BE2C (cell line): ENCODE results near the gene COP1.

Experiments used
- DNase-seq: peaks from one replicate; pipeline ENCODE4 v3.0.0-alpha.2; 2020
- H3K27me3 ChIP-seq: fragments of 250-450 bp; sonication (Bioruptor Pico); 2 replicates; pipeline ENCODE4 v1.5.1; 2020; ENCODE audit warnings: mild to moderate bottlenecking
- H3K36me3 ChIP-seq: fragments of 250-450 bp; sonication (Bioruptor Pico); 2 replicates; pipeline ENCODE4 v1.5.1; 2020; ENCODE audit warnings: mild to moderate bottlenecking
- H3K4me1 ChIP-seq: fragments of 250-450 bp; sonication (Bioruptor Pico); 2 replicates; pipeline ENCODE4 v1.5.1; 2020
- H3K4me3 ChIP-seq: 2 replicates; pipeline ENCODE4 v1.5.1; 2011; ENCODE audit warnings: low read depth, low read length
- H3K9me3 ChIP-seq: fragments of 250-450 bp; sonication (Bioruptor Pico); 2 replicates; pipeline ENCODE4 v1.5.1; 2020
- TF ChIP-seq, protein P1 (sequence below): IDR thresholded peaks from 2 replicates; pipeline ENCODE4 v1.5.1; 2012; ENCODE audit warnings: mild to moderate bottlenecking, low read depth, low read length

The COP1 gene

DNA sequence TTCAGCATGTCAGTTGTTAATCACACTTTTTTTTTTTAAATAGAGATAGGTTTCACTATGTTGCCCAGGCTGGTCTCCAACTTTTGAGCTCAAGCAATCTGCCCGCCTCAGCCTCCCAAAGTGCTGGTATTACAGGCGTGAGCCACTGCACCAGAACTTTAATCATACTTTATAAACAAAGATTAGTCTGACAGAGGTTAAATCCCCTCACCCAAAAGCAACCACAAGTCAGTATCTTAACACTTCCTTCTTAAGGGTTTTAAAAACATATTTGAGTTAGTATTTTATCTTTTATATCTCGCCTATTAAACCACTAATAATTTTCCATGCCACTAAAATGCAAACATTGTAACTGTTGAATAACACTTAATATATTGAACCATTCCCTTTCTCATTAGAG lies 70.2 kb downstream of the COP1 start:
- no peak for DNase-seq
- TF ChIP-seq, protein P1, sequence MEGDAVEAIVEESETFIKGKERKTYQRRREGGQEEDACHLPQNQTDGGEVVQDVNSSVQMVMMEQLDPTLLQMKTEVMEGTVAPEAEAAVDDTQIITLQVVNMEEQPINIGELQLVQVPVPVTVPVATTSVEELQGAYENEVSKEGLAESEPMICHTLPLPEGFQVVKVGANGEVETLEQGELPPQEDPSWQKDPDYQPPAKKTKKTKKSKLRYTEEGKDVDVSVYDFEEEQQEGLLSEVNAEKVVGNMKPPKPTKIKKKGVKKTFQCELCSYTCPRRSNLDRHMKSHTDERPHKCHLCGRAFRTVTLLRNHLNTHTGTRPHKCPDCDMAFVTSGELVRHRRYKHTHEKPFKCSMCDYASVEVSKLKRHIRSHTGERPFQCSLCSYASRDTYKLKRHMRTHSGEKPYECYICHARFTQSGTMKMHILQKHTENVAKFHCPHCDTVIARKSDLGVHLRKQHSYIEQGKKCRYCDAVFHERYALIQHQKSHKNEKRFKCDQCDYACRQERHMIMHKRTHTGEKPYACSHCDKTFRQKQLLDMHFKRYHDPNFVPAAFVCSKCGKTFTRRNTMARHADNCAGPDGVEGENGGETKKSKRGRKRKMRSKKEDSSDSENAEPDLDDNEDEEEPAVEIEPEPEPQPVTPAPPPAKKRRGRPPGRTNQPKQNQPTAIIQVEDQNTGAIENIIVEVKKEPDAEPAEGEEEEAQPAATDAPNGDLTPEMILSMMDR, result no peak
- peaks cover 5% of the 10 kb centered on the region; the same call in 1 of the 2 replicates for H3K4me1 ChIP-seq
- H3K9me3 ChIP-seq, result no peaks in the 10 kb centered on the region
- H3K27me3 ChIP-seq, result no peaks in the 10 kb centered on the region
- no peaks in the 10 kb centered on the region for H3K36me3 ChIP-seq
- no peak overlapping the region for H3K4me3 ChIP-seq

DNA sequence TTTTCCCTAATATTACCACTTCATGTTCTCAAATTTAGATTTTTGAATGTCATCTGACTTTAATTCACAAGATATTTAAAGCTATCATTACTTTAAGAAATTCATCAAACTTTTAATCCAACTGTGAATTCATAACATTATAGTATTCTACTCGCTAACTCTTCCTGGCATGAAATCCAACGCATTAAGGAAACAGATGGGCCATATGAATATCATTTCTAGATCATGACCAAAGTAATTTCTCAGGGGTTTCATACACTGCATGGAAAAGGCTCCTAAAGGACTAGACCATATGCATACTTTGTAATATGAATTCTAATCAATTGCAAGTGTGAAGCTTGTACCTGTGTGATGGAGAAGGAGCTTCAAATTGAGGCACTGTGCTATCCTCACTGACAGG lies 72.4 kb downstream of the COP1 start:
- H3K4me3 ChIP-seq, result no peak overlapping the region
- TF ChIP-seq, protein P1, result no peak
- DNase-seq, result no peak
- H3K36me3 ChIP-seq, result no peaks in the 10 kb centered on the region
- H3K4me1 ChIP-seq, result peaks cover 5% of the 10 kb centered on the region; the same call in 1 of the 2 replicates
- no peaks in the 10 kb centered on the region for H3K27me3 ChIP-seq
- H3K9me3 ChIP-seq, result no peaks in the 10 kb centered on the region

DNA sequence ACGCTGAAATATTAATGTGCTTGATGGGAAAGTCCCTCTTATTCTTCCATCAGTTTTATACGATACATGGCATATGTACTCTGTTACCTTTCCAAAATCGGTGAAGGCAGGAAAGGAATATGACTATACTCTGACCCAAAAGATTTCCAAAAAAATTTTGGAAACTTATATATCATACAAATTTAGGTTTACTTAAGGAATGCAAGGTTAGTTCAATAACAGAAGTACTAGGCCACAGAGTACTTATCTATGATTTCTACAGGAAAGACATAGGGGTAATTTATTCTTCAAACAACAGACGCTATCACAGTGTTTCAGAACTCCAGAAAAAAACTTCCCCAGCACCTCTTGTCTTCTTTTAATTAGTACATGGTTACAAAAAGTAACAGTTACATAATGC lies 84.8 kb downstream of the COP1 start:
- DNase-seq, result no peak
- TF ChIP-seq, protein P1, result no peak
- Histone ChIP-seq H3K36me3 (no peaks in the 10 kb centered on the region), H3K9me3 (no peaks in the 10 kb centered on the region), H3K4me3 (no peak overlapping the region), H3K4me1 (no peaks in the 10 kb centered on the region), H3K27me3 (no peaks in the 10 kb centered on the region)

DNA sequence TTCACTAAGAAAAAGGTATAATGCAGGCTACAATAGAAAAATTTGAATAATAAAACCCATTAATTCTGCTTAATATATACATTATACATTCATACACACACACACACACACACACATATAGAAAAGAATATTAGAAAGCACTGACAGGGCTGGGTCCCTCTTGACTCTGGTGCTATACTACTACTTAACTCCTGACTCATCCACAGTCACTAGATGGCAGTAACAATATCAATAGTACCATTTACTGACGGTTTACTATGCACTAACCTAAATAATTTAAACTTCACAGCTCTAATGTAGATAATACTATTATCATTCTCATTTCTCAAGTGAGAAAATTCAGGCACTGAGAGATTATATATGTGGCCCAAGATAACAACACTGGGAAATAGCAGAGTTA lies 87.5 kb downstream of the COP1 start:
- Histone ChIP-seq H3K4me1 (no peaks in the 10 kb centered on the region), H3K36me3 (no peaks in the 10 kb centered on the region), H3K27me3 (no peaks in the 10 kb centered on the region), H3K9me3 (no peaks in the 10 kb centered on the region), H3K4me3 (no peak overlapping the region)
- TF ChIP-seq, protein P1, result peak; percentile 32
- no peak for DNase-seq

DNA sequence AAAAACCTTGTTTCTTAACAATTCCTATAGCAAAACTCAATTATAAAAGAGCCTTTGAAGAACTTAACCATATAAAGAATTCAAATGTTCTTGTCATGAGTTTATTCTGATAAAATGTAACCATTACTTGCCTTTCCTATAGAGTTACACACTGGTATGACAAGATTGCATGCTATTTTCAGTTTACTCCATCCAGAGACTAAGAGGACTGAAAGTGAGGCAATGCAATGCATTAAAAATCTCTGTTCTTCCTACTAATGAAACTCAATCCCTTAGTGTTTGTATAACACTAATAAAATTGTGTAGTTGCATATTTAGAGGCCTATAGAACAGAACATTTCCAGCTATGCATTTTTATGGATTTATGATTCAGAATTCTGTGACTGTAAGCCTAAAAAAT lies 88.1 kb downstream of the COP1 start:
- TF ChIP-seq, protein P1, result no peak
- Histone ChIP-seq H3K9me3 (no peaks in the 10 kb centered on the region), H3K4me1 (no peaks in the 10 kb centered on the region), H3K36me3 (no peaks in the 10 kb centered on the region), H3K27me3 (no peaks in the 10 kb centered on the region), H3K4me3 (no peak overlapping the region)
- DNase-seq, result no peak

DNA sequence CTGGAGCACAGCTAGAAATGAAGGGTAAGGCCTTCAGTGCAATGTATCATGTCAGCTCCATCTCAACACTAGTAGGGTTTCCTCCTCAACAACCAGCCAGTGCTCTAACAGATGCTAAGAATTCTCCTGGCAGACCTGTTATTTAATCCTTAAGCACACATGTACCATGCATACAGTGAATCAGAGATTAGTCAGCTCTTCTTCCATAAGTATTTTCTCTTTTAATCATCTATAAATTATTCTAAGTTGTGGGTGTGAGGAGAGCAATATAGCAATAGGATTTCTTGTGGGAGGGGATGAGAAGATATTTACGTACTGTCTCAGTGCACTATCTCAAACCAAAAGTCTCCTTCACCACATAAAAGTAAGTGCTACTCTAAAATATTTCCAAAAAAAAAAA lies 95.3 kb downstream of the COP1 start:
- Histone ChIP-seq H3K4me3 (no peak overlapping the region), H3K27me3 (no peaks in the 10 kb centered on the region), H3K4me1 (no peaks in the 10 kb centered on the region), H3K9me3 (no peaks in the 10 kb centered on the region), H3K36me3 (no peaks in the 10 kb centered on the region; the same call in 1 of the 2 replicates)
- DNase-seq, result no peak
- TF ChIP-seq, protein P1, result no peak
